ENCODE results near the gene SLC35F1. TPM values are rescaled to one million over a fixed set of nuclear protein-coding genes. Genes with fewer than 3 reads are reported as not detected.

Gene SLC35F1
- total and polyA plus RNA-seq, 2 donors (not counting 1 experiment from before 2014, with no cell fraction given) = 0.09 to 0.17 TPM

DNA sequence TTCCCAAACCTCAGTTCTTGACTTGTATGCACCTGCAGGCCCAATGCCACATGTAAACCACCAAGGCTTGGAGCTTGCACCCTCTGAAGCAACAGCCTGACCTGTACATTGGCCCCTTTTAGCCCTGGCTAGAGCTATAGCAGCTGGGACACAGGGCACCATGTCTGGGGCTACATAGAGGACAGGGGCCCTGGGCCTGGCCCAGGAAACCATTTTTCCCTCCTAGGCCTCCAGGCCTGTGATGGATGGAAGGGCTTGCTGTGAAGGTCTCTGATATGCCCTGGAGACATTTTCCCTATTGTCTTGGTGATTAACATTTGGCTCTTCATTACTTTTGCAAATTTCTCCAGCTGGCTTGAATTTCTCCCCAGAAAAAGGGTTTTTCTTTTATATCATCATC is 64.6 kb downstream of the SLC35F1 start:
- no peaks in the 10 kb centered on the region for H3K4me1 ChIP-seq (ENCODE audit: control insufficient read depth, extremely low read depth, insufficient read depth, low read length)
- no peak for DNase-seq (ENCODE audit: low read depth in 2 of 2)
- no peaks in the 10 kb centered on the region for H3K36me3 ChIP-seq (ENCODE audit: control insufficient read depth, insufficient read depth, low read length)
- no peak overlapping the region for H3K27ac ChIP-seq (ENCODE audit: insufficient read depth, low read length)
- H4K20me1 ChIP-seq (ENCODE audit: control insufficient read depth, extremely low read depth, insufficient read depth, low read length) = no peaks in the 10 kb centered on the region
- H3K9me3 ChIP-seq (ENCODE audit: control insufficient read depth, insufficient read depth, low read depth, low read length) = no peaks in the 10 kb centered on the region
- no peak for TF ChIP-seq EZH2 (IDR thresholded peaks at IDR 0.05; ENCODE audit: low read length, missing control alignments)
- TF ChIP-seq, protein P1, sequence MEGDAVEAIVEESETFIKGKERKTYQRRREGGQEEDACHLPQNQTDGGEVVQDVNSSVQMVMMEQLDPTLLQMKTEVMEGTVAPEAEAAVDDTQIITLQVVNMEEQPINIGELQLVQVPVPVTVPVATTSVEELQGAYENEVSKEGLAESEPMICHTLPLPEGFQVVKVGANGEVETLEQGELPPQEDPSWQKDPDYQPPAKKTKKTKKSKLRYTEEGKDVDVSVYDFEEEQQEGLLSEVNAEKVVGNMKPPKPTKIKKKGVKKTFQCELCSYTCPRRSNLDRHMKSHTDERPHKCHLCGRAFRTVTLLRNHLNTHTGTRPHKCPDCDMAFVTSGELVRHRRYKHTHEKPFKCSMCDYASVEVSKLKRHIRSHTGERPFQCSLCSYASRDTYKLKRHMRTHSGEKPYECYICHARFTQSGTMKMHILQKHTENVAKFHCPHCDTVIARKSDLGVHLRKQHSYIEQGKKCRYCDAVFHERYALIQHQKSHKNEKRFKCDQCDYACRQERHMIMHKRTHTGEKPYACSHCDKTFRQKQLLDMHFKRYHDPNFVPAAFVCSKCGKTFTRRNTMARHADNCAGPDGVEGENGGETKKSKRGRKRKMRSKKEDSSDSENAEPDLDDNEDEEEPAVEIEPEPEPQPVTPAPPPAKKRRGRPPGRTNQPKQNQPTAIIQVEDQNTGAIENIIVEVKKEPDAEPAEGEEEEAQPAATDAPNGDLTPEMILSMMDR (conservative IDR thresholded peaks at IDR 0.05 in 1 of 2, IDR thresholded peaks at IDR 0.05 in 1 of 2; ENCODE audit: low read depth in 1 of 2, low read length in 2 of 2) = no peak
- no peak overlapping the region for H3K4me2 ChIP-seq (ENCODE audit: extremely low read depth, insufficient read depth, low read length)
- no peak overlapping the region for H3K4me3 ChIP-seq (replicated peaks in 1 of 4; ENCODE audit: control extremely low read depth in 1 of 4, insufficient read depth in 1 of 4, low read depth in 3 of 4, low read length in 4 of 4)
- H3K27me3 ChIP-seq (ENCODE audit: control insufficient read depth, insufficient read depth, low read length) = no peaks in the 10 kb centered on the region
- no peak overlapping the region for H3K9ac ChIP-seq (ENCODE audit: insufficient read depth, low read length)
- H3K79me2 ChIP-seq (ENCODE audit: control insufficient read depth, insufficient read depth, low read length) = no peaks in the 10 kb centered on the region
- H2AFZ ChIP-seq (ENCODE audit: low read length) = no peak overlapping the region

DNA sequence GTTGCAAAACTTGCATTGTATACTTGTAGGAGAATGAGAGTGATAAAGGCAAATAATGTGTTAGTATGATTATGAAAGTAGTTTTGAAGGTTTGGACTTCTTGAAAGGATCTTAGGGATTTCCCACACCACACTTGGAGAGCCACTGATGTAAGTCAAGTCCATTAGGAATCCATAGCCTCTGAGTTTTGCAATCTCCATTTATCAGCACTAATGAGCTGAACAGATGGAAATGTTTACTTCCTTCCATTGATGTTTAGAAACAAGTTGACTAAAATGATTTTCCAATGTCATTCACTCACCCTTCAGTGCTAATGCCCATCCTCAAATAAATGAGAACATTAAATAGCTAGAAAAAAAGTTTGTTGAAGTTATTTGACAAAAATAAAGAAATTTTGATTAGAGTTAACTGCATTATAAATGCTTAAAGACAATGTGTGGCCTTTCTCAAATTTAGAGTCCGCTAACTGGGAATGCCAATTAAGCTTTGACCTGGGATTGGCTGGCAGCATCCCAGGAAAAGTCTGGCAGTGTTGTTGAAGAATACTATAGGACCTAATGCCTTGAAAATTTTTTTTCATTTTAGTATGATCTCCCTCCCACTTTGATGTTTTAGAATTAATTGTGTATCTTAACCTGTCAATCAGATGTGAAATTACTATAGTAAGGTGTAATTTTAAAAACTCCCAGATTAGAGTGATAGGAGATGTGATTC is 68.0 kb downstream of the SLC35F1 start:
- Histone ChIP-seq H3K36me3 (ENCODE audit: control insufficient read depth, insufficient read depth, low read length) (no peaks in the 10 kb centered on the region), H3K9me3 (ENCODE audit: control insufficient read depth, insufficient read depth, low read depth, low read length) (no peaks in the 10 kb centered on the region), H3K4me2 (ENCODE audit: extremely low read depth, insufficient read depth, low read length) (no peak overlapping the region), H3K27me3 (ENCODE audit: control insufficient read depth, insufficient read depth, low read length) (no peaks in the 10 kb centered on the region), H3K27ac (ENCODE audit: insufficient read depth, low read length) (no peak overlapping the region), H3K9ac (ENCODE audit: insufficient read depth, low read length) (no peak overlapping the region), H2AFZ (ENCODE audit: low read length) (no peak overlapping the region), H4K20me1 (ENCODE audit: control insufficient read depth, extremely low read depth, insufficient read depth, low read length) (no peaks in the 10 kb centered on the region), H3K79me2 (ENCODE audit: control insufficient read depth, insufficient read depth, low read length) (no peaks in the 10 kb centered on the region), H3K4me1 (ENCODE audit: control insufficient read depth, extremely low read depth, insufficient read depth, low read length) (no peaks in the 10 kb centered on the region), H3K4me3 (replicated peaks in 1 of 4; ENCODE audit: control extremely low read depth in 1 of 4, insufficient read depth in 1 of 4, low read depth in 3 of 4, low read length in 4 of 4) (no peak overlapping the region)
- peak in 1 of 2 donors; percentile 5 for DNase-seq (ENCODE audit: low read depth in 2 of 2)
- TF ChIP-seq, protein P1 (conservative IDR thresholded peaks at IDR 0.05 in 1 of 2, IDR thresholded peaks at IDR 0.05 in 1 of 2; ENCODE audit: low read depth in 1 of 2, low read length in 2 of 2) = no peak
- TF ChIP-seq EZH2 (IDR thresholded peaks at IDR 0.05; ENCODE audit: low read length, missing control alignments) = no peak

DNA sequence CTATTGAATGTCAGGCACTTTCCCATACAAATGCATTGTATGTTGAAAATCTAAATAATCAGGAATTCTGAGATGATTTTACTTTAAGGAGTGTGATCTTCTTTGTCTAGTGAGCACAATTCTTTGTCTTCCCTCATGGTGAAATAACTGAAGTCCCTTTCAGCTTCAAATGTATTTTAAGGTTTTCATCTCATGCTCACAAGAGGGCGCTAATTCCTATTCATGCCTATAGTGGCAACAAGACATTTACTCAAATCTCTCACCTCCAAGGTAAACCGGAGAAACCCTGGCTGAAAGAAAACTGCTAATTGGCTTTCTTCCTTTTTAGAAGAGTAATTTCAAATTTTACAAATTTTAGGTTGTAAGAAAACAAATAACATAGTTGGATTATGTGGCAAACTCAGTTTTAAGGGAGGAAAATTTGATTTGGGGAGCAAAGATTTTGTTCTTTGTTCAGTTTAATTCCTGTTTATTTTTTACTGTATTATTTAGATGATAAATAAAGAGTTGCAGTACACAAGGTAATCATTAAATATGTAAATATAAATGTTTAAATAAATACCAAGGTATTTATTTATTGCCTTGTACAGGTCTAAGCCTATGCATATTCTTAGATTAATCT is 69.1 kb downstream of the SLC35F1 start:
- no peaks in the 10 kb centered on the region for H4K20me1 ChIP-seq (ENCODE audit: control insufficient read depth, extremely low read depth, insufficient read depth, low read length)
- no peak overlapping the region for H3K4me3 ChIP-seq (replicated peaks in 1 of 4; ENCODE audit: control extremely low read depth in 1 of 4, insufficient read depth in 1 of 4, low read depth in 3 of 4, low read length in 4 of 4)
- no peaks in the 10 kb centered on the region for H3K36me3 ChIP-seq (ENCODE audit: control insufficient read depth, insufficient read depth, low read length)

More for the DNA sequence above, 69.1 kb downstream of the SLC35F1 start:
- Histone ChIP-seq H3K9me3 (ENCODE audit: control insufficient read depth, insufficient read depth, low read depth, low read length) (no peaks in the 10 kb centered on the region), H3K27me3 (ENCODE audit: control insufficient read depth, insufficient read depth, low read length) (no peaks in the 10 kb centered on the region), H2AFZ (ENCODE audit: low read length) (no peak overlapping the region), H3K79me2 (ENCODE audit: control insufficient read depth, insufficient read depth, low read length) (no peaks in the 10 kb centered on the region), H3K4me2 (ENCODE audit: extremely low read depth, insufficient read depth, low read length) (no peak overlapping the region), H3K27ac (ENCODE audit: insufficient read depth, low read length) (no peak overlapping the region), H3K9ac (ENCODE audit: insufficient read depth, low read length) (no peak overlapping the region), H3K4me1 (ENCODE audit: control insufficient read depth, extremely low read depth, insufficient read depth, low read length) (no peaks in the 10 kb centered on the region)
- TF ChIP-seq, protein P1 (conservative IDR thresholded peaks at IDR 0.05 in 1 of 2, IDR thresholded peaks at IDR 0.05 in 1 of 2; ENCODE audit: low read depth in 1 of 2, low read length in 2 of 2) = peak; percentile 51 to 67
- no peak for TF ChIP-seq EZH2 (IDR thresholded peaks at IDR 0.05; ENCODE audit: low read length, missing control alignments)
- DNase-seq (ENCODE audit: low read depth in 2 of 2) = peak; percentile 41 to 55
